Measurements from ENCODE around the gene PRDM9. TPM values are rescaled to one million over a fixed set of nuclear protein-coding genes. Genes with fewer than 3 reads are reported as not detected.
"Not testable (repeated sequence)": the region's sequence is repeated elsewhere in the genome, so short reads cannot be mapped to it uniquely, and the experiment has no call there.

PRDM9 gene
- polyA plus RNA-seq, 5 donors, result not detected

- not testable (repeated sequence) for DNase-seq
These were observed 20.0 kb downstream of the PRDM9 start for GRCh38 chr5:23527216-23527920.

GRCh38 chr5:23528677-23529076, 21.3 kb downstream of the PRDM9 start:
- no peak for DNase-seq

- DNase-seq, result no peak
These were observed 23.2 kb downstream of the PRDM9 start for GRCh38 chr5:23530571-23530970.

- DNase-seq, result no peak
These were observed 63.6 kb downstream of the PRDM9 start for GRCh38 chr5:23571059-23571458.

Data from right lung (tissue), 5 donors.